HG03159 (cell line): ENCODE data around the gene TTLL8.
"Not testable (repeated sequence)": the region's sequence is repeated elsewhere in the genome, so short reads cannot be mapped to it uniquely, and the experiment has no call there.

Experiments used
- ATAC-seq: cut with Tn5 transposase; IDR thresholded peaks from one replicate; pipeline ENCODE4 v1.9.1; 2021; ENCODE audit warnings: mild to moderate bottlenecking, moderate library complexity; ENCODE audit not compliant: unreplicated experiment

The TTLL8 gene

DNA sequence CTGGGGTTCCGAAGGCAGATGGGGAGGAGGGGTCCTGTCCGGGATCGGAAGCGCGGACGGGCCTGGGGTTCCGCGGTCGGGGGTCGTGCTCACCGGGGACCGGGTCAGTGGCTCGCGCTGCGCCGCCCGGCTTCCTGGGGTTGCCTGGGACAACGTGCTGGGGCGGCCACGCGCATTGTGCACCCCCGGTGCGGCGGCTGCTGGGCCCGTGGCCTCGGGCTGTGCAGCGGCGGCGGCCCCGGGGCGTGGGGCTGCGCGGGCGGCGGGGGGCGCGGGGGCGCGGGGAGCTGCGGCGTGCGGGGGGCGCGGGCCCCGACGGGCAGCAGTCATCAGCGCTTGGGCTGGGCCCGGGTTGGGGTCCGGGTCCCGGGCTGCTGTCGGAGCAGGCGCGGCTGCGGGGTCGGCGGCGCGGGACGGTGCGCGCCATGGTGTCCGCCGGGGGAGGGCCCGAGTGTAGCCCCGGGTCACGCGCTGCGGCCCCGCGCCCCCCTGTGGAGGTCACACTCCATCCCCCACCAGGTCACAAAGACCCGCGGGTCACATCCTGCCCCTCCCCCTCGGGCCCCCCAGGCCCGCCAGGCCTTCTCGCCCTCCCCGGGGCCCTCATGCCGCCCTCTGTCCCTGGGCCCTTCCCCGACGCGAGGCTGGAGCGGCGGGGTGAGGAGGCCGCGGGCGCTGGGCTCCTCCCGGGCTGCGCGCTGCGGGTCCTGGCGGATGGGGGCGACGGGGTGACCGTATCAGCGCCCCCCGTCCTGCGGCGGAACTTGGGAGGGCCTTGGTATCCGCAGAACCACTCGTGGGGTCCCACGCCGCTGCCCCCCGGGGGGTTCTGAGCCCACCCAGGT, at the start of gene TTLL8:
Gene TTLL8 (minus strand): TSS at position 238 of the 845 bp plus-strand sequence.
- no peak for ATAC-seq

DNA sequence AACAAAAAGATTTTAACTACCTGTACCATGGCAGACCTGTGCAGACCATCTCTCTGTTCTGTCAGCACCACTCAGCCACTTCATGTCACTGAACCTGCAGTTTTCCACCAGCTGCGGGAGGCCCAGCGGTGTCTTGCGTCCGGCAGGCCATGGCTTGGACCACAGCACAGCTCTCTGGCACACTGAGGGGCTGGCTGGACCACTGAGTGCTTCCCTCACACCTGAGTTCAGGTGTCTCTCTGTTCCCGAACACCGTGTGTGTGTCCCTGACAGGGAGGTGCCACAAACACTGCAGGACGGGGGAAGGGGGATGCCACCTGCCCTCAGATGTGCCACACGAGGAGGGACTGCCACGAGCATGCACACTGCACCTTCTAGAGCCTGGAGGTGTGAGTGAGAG, 49.4 kb upstream of the TTLL8 start:
- ATAC-seq, result no peak

DNA sequence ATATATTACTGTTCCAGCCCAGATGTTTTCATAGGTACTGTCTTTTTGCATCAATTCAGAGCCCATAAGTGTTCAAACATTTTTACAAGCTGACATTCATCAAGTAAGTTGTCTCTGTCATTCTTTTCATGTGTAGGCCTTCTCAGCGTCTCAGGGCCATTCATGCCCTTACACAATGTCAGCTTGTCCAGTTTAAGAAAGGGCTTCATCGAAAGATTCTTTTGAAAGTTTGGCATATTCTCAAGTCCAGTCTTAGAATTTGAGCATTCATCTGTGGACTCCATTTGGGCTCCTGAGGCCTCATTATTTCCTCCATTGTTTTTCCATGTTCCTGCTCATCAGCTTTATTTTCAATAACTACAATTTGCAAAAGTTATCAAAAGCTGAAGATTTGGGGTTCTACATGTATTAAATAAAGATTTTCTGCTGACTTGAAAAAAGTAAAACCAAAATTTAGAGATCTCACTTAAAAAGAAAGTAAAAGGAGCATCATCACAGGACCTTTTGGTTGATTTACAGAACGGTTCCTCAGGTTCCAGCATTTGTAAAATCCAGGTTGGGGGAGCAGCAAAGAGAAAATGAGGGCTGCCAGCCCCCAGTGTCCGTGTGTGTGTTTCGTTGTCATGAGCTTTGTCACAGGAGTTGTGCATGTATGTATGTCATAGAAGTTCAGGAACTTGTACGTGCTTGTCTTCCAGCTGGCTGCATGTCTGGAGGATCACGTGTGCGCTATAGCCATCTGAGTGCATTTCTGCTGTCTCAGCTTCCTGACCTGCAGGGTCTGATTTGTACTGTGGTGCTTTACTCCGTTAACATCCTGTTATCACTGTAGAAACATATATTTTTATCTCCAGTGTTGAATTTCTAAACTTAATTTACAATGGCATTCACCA, 47.4 kb upstream of the TTLL8 start:
- ATAC-seq, result no peak

DNA sequence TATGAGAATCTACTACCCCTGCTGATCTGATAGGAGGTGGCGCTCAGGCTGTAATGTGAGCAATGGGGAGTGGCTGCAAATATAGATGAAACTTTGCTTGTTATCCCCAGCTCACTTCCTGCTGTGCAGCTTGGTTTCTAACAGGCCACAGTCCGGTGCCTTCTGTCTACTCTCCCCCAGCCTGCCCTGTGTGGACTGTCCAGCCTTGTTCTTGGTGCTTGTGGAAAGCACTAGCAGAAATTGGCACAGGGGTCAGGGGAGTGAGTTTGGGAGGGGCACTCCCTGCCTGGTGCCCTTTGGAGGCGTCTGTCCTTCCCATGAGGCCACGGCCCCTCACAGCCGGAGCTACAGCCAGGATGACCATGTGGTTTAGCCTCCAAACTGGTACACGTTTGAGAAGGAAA, 46.0 kb upstream of the TTLL8 start:
- ATAC-seq, result no peak

DNA sequence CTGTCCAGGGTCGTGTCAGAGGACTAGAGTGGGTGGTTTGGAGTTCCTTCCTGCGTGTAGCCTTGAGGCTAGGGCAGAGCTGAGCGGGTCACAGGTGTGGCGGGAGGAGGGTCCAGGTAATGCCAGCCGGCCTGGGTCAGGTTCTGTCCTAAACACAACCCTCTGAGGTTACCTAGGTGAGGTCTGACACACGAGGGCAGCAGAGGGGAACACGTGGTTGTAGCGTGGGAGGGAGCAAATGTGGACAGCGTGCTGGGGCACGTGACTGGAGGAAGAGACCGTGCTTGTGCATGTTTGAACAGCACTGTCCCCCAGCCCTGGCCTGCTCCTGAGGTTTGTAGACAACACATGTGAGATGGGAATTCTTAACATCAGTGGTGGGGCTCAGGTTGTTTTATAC, 44.8 kb upstream of the TTLL8 start:
- ATAC-seq, result no peak

DNA sequence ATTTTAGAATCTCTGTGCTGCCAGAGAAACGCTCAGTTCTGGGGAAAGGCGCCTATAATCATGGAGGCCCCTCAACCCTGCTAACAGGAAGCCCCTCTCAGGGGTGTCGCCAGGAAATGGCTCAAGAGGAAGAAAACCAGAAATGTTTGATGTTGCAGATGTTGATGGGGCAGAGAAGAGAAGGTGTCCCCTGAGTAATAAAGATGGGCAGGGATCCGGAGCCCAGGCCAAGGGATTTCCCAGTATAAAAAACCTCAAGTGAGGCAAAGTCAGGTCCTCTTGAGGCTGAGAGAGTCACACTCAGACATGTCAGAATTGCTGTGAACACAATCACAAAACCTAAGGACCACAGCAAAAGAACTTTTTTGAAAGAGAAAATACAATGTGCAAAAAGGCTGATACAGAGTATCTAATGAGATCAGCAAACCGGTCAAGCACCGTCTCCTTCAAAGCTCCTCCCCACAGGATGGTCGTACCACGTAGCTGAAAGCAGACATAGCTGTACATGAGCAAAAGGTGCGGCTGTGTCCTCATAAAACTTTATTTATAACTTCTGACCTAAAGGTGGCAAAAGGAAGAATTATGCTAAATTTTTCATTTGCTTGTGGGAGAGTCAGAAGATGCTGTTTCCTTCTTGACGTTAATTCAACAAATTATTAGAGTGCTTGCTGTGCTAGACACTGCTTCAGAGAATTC, 43.9 kb upstream of the TTLL8 start:
- no peak for ATAC-seq

DNA sequence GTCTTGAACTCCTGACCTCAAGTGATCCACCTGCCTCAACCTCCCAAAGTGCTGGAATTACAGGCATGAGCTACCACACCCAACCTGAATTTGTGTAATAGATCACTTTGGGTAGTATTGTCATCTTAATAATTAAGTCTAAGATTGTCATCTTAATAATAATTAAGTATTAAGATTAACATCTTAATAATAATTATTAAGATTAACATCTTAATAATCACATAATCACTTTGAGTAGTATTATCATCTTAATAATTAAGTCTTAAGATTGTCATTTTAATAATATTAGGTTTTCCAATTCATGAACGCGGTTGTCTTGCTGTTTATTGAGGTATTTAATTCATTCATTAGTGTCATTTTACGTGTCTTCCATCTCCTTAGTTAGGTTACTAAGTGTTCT, 40.0 kb upstream of the TTLL8 start:
- ATAC-seq, result no peak

DNA sequence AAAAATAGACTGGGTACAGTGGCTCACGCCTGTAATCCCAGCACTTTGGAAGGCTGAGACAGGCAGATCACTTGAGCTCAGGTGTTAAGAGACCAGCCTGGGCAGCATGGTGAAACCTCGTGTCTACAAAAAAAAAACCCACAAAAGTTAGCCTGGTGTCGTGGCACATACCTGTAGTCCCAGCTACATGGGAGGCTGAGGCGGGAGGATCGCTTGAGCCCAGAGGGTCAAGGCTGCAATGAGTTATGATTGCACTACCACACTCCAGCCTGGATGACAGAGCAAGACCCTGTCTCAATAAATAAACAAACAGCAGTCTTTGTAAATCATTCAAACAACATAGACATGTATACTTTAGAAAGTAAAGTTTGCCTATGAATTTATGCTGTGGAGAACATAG, 34.2 kb upstream of the TTLL8 start:
- ATAC-seq, result no peak

DNA sequence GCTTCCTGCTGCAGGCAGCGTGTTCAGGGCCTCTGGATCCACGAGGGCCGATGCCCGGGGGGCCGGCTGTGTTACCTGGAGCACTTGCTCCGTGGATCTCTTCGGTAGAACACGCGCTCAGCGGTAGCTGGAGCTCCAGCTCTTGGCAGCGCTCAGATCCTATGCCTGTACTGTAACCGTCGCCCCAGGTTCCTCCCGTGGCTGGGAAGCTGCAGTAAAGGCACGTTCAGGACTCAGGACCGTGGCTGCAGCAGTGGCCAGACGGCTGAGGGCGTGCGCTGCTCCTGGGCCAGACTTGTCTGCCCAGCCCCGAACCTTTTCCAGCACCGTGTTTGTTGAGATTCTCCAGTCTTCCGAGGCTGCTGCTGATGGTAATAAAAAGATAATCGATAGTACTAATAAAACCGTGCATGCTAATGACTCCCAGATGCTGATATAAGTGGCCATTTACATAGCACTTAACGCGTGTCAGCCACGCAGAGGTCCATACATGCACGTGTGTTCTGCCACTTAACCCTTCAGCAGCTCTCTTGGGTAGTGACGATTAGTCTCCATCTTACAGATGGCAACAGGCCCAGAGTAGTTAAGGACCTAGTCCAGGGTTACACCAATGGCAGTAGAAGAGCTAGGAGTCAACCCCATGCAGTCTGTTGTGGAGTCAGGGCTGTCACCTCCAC, 33.1 kb upstream of the TTLL8 start:
- ATAC-seq, result no peak

DNA sequence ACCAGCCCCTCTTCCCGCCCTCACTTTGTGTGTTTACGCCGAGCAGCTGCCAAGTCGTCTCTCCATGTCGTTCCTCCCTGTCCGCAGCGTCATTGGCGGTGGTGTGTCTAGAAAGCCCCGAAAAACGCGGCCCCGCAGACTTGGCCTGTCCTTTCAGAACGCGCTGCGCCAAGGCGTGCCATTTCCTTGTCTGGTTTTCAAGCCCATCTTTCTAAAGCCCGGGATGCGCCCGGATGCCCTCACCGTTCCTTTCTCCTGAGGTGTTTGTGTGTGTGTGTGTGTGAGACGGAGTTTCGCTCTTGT, 32.3 kb upstream of the TTLL8 start:
- ATAC-seq, result no peak

DNA sequence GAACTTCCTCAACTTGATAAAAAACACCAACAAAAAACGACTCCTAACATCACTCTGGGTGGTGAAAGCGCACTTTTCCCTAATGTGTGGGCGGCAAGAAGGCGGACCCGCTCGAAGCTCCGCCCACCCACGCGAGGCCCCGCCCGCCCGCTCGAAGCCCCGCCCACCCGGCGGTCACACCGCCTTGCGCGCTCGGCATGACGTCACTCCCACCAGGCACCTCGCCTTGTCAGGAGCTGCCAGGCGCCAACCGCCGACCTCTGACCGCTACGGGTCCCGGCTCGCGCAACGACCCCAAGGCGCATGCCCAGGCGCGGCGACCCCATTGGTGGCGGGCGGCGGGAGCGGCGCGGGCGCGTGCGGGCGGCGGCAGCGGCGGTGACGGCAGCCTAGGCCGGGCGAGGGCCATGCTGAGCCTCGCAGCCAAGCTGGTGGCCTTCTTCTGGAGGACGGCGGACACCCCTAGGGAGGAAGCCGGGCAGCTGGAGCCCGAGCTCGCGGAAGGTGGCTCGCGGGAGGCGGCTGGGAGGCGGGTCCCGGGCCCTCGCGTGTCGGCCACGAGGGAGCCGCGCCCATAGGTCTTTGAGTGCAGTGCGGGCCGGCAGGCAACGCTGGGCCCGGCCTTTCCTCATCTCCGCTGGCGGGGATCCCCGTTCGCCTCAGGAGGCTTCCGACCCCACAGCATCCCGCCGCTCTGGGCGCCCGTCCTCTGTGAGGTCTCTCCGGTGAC, 31.7 kb upstream of the TTLL8 start, which contains the start of gene MOV10L1:
Gene MOV10L1 (plus strand): TSS at position 325 of the 730 bp plus-strand sequence. CDS start 83 bp downstream, at position 408.
- no peak for ATAC-seq

DNA sequence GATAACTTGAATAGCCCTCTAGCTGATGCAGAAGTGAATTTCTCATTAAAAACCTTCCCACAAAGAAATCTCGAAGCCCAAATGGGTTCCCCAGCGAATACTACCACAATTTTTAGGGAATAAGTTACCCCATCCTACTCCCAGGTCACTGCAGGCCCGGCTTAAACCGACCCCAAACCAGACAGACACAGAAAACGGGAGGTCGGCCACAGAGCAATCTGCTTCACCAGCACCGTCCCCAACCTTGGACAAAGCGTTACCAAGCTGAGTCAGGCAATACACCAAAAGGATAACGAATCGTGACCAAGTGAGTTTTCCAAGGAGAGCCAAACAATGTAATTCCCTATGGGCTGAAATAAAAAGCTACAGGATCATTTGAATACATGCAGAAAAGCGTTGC, 31.1 kb upstream of the TTLL8 start:
- ATAC-seq, result no peak

DNA sequence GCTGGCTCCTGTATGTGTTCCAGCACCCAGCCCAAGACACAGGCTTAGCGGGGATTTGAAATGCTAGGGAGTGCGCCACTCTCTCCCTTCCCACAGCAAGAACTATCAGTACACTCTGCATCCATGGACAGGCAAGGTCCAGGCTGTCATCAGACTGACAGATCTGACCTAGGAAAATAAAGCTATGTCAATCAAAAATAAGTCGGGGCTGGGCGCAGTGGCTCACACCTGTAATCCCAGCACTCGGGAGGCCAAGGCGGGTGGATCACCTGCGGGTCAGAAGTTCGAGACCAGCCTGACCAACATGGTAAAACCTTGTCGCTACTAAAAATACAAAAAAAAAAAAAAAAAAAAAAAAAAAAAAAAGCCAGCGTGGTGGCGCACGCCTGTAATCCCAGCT, 30.0 kb upstream of the TTLL8 start:
- no peak for ATAC-seq

DNA sequence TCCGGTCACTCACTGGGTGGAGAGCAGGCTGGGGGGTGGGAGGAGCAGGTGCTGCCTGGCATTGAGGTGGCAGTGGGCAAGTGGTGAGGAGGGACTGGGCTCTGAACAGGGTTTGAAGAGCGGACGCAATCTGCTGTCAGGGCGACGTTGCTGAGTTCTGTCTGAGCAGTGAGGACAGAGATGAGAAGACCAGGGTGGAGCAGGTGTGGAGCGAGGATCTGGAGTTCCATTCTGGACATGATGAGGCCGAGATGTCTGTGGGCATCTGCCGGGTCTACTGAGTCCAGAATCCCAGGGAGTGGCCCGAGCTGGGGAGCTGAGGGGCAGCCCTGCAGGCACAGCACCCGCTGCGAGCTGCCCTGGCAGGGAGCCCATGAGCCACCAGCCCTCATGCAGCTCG, 29.5 kb upstream of the TTLL8 start:
- ATAC-seq, result no peak

DNA sequence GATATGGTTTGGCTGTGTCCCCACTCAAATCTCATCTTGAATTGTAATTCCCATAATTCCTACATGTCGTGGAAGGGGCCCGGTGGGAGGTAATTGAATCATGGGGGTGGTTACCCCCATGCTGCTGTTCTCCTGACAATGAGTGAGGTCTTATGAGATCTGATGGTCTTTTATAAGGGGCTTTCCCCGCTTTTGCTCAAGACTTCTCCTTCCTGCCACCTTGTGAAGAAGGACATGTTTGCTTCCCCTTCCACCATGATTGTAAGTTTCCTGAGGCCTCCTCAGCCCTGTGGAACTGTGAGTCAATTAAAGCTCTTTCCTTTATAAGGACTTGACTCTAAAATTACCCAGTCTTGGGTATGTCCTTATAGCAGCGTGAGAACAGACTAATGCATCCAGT, 28.9 kb upstream of the TTLL8 start:
- ATAC-seq, result not testable (repeated sequence)

DNA sequence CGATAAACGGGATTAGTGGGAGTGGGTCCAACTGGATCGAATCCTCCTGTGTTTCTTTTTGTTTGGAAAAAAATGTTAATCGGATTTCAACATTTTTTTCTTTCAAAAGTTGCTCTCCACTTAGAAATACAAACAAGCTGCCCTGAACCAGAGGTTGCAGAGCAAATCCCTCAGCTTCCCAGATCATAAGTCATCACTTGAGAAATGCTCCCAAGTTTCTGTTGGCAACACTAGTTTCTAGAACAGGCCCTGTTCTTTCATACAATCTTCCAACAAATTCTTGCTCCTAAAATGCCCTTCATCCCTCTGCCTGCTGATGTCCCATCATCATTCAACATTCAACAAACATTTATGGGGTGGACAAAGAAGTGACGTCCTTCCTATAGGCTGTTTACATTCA, 28.4 kb upstream of the TTLL8 start:
- ATAC-seq, result no peak

DNA sequence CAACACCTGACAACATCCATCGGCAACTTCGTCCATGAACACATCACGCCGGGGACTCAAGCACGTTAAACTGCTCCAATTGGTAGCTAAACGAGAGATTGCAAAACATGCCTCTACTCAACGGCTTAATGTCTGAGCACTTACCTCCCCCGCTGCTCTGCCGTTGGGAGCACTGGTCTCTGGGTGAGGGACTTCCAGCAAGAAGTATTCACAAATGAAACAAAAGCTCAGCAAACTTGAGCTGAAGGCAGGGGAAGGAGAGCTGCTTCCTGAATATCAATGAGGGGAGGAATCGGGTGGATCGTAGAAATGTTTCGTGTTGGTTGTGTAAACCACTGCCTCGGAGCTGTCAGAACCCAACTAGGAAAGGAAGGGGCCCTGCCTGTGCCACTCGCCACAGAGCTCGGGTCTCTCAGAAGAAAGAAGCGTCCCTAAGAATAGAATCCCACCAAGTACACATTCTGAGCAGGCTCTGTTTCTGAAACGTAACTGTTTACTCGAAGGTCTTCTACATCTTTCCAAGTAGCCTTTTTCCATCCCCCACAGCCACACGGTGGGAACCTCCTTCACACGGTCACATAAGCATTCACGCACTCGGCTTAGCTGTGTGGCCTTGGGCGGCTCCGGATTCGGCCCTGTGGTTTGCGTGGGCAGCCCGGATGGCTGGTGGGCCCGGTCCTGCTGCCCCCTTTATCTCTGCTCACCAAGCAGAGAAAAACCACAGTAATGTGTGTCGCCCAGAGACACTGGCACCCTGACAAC, 27.3 kb upstream of the TTLL8 start, which contains the start of gene MLC1:
Gene MLC1 (minus strand): TSS at position 216 of the 762 bp plus-strand sequence. CDS start 524 bp downstream, outside the sequence.
- no peak for ATAC-seq

DNA sequence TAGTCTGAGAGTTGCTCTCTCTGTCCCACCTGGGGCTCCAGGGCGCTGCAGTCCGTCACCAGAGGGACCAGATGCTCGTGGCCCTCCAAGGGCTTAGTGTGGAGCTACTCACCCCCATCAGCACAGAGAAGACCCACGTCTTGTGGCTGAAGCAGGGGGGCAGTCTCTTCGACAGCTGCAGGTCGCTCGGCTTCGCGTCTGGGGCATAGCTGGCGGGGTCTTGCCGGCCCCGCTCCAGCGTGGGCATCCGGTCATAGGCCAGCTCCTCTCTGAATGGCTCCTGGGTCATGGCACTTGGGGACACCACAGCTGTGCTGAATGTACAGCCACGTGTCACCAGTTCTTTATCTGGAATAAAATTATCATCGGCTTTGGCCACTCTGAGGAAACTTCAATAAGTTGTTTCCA, 26.5 kb upstream of the TTLL8 start:
- no peak for ATAC-seq

DNA sequence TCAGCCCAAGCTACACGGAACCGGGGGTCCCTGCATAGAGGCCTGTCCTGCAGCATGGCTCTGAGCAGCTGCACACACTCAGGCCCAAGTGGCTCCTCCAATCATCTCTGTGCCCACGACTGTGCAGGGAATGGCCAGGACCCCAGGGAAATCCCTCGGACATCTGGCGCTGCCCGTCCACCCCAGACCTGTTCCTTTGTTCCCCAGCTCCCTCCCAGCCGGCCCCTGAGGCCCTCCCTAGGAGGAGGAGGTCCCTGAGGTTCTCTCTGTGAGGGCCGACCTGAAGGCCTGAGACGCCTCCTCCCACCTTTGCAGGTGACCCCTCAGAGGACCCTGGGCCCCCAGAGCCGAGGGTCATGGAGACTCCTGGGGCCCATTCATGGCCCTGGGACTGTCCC, 26.0 kb upstream of the TTLL8 start:
- ATAC-seq, result no peak
